HG02981 (cell line): ENCODE results near the gene FBXL13.
"Not testable (repeated sequence)": the region's sequence is repeated elsewhere in the genome, so short reads cannot be mapped to it uniquely, and the experiment has no call there.

Experiments used
- ATAC-seq: cut with Tn5 transposase; IDR thresholded peaks from one replicate; pipeline ENCODE4 v1.9.1; 2021; ENCODE audit warnings: mild to moderate bottlenecking, moderate library complexity; ENCODE audit not compliant: unreplicated experiment

FBXL13 gene

GRCh38 chr7:102780926-102781325 is 293.7 kb downstream of the FBXL13 start:
- ATAC-seq, result not testable (repeated sequence)

GRCh38 chr7:102778663-102779062 is 295.9 kb downstream of the FBXL13 start:
- ATAC-seq, result not testable (repeated sequence)

GRCh38 chr7:102776217-102776616 is 298.4 kb downstream of the FBXL13 start:
- not testable (repeated sequence) for ATAC-seq

- peak; percentile 53 for ATAC-seq
Observed at GRCh38 chr7:102770467-102770866, 304.1 kb downstream of the FBXL13 start.

- peak; percentile 28 for ATAC-seq
Observed at GRCh38 chr7:102769657-102770192, 304.9 kb downstream of the FBXL13 start.

GRCh38 chr7:102763295-102763905 is 311.2 kb downstream of the FBXL13 start:
- not testable (repeated sequence) for ATAC-seq
